Islet of Langerhans (tissue), 1 donor: Measurements from ENCODE around the gene SENP1.

Source experiments
- FAIRE-seq: peaks from one replicate; lab custom pipeline; 2011; peaks lifted over from hg19 to GRCh38; lab: Jason Lieb, UNC

Gene SENP1

GRCh38 chr12:48065041-48065440 lies 40.8 kb downstream of the SENP1 start:
- no peak for FAIRE-seq

- no peak for FAIRE-seq
Measured at GRCh38 chr12:48063530-48063929, 42.3 kb downstream of the SENP1 start.

GRCh38 chr12:48061938-48062719 lies 43.8 kb downstream of the SENP1 start:
- no peak for FAIRE-seq

GRCh38 chr12:48060474-48060873 lies 45.4 kb downstream of the SENP1 start:
- FAIRE-seq = no peak

- no peak for FAIRE-seq
Measured at GRCh38 chr12:48058771-48059170, 47.1 kb downstream of the SENP1 start.

- FAIRE-seq = no peak
Measured at GRCh38 chr12:48054955-48055821, 50.7 kb downstream of the SENP1 start.

- FAIRE-seq = no peak
Measured at GRCh38 chr12:48053883-48054282, 52.0 kb downstream of the SENP1 start.

GRCh38 chr12:48053122-48053521 lies 52.8 kb downstream of the SENP1 start:
- FAIRE-seq = no peak

GRCh38 chr12:48051681-48052080 lies 54.2 kb downstream of the SENP1 start:
- FAIRE-seq = no peak

GRCh38 chr12:48050174-48050573 lies 55.7 kb downstream of the SENP1 start:
- FAIRE-seq = no peak

GRCh38 chr12:48045965-48046518 lies 59.8 kb downstream of the SENP1 start:
- FAIRE-seq = no peak

GRCh38 chr12:48045061-48045846 lies 60.6 kb downstream of the SENP1 start:
- FAIRE-seq = no peak

- no peak for FAIRE-seq
Measured at GRCh38 chr12:48044396-48044795, 61.5 kb downstream of the SENP1 start.

GRCh38 chr12:48043771-48044170 lies 62.1 kb downstream of the SENP1 start:
- FAIRE-seq = no peak

- no peak for FAIRE-seq
Measured at GRCh38 chr12:48041591-48042423, 64.1 kb downstream of the SENP1 start.

- no peak for FAIRE-seq
Measured at GRCh38 chr12:48040354-48040753, 65.5 kb downstream of the SENP1 start.

GRCh38 chr12:48039151-48039550 lies 66.7 kb downstream of the SENP1 start:
- no peak for FAIRE-seq

GRCh38 chr12:48038085-48038484 lies 67.8 kb downstream of the SENP1 start:
- FAIRE-seq = no peak

- no peak for FAIRE-seq
Measured at GRCh38 chr12:48037267-48037915, 68.5 kb downstream of the SENP1 start.

- no peak for FAIRE-seq
Measured at GRCh38 chr12:48036818-48037217, 69.1 kb downstream of the SENP1 start.
